HG03066 (cell line): ENCODE results near the gene ATG16L2.
"Not testable (repeated sequence)": the region's sequence is repeated elsewhere in the genome, so short reads cannot be mapped to it uniquely, and the experiment has no call there.

ENCODE experiments used
- ATAC-seq: cut with Tn5 transposase; IDR thresholded peaks from one replicate; pipeline ENCODE4 v1.9.1; 2021; ENCODE audit warnings: low read depth; ENCODE audit not compliant: unreplicated experiment

The ATG16L2 gene

DNA sequence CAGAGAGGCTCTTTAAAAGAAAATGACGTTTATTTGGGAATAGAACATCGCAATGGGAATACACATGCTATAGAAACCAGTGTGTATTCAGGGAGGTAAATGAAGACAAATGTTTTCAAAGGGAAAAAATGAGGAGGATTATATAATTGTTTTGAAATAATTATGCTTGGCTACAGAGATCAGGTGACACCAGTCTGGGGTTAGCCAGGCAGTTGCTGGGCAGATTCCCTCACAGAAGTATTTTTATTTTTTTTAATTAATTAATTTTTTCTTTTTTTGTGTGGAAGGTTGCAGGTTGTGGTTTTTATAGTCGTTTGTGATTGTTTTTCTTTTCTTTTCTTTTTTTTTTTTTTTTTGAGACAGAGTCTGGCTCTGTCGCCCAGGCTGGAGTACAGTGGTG, 14.8 kb upstream of the ATG16L2 start:
- no peak for ATAC-seq

DNA sequence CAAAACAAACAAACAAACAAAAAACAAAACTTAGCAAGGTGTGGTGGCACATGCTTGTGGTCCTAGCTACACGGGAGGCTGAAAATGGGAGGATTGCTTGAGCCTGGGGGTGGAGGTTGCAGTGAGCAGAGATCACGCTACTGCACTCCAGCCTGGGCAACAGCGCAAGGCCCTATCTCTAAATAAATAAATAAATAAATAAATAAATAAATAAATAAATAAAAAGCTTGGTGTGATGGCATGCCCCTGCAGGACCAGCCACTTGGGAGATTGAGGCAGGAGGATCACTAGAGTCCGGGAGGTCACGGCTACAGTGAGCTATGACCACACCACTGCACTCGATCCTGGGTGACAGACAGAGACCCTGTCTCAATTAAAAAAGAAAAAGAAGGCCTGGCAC, 11.4 kb upstream of the ATG16L2 start:
- no peak for ATAC-seq

DNA sequence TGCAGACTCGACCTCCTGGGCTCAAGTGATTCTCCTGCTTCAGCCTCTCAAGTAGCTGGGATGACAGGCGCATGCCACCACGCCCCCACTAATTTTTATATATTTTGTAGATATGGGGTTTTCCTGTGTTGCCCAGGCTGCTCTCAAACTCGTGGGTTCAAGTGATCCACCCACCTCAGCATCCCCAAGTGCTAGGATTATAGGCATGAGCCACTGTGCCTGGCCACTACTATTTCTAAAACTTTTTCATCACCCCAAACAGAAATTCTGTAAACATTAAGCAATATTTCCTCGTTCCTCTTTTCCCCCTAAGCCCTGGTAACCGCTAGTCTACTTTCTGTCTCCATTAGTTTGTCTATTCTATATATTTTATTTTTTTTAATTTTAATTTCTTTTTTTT, 9.0 kb upstream of the ATG16L2 start:
- no peak for ATAC-seq

DNA sequence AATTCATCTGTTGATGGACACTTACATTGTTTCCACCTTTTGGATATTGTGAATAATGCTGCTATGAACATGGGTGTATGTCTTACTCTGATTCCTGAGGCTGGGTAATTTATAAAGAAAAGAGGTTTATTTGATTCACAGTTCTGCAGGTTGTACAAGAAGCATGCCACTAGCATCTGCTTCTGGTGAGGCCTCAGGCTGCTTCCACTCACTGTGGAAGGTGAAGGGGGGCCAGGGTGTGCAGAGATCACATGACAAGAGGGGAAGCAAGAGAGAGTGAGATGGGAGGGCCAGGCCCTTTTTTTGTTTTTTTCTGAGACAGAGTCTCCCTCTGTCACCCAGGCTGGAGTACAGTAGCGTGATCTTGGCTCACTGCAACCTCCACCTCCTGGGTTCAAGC, 7.8 kb upstream of the ATG16L2 start:
- not testable (repeated sequence) for ATAC-seq

DNA sequence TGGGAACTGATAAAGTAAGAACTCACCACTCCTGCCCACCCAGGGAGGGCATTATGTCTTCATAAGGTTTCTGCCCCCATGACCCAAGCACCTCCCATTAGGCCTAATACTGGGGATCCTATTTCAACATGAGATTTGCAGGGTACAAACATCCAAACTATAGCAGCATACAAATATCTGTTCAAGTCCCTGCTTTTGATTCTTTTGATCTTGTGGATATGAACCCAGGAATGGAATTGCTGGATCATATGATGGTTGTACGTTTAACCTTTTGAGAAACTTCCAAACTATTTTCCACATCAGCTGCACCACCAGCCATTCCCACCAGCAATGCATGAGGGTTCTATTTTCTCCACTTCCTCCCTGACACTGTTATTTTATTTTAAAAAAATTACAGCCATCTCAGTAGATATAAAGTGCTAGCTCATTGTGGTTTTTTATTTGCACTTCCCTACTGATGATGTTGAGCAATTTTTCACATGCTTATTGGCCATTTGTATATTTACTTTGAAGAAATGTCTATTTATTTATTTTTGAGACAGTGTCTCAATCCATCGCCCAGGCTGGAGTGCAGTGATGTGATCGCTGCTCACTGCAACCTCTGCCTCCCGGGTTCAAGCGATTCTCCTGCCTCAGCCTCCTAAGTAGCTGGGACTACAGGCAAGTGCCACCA, 7.1 kb upstream of the ATG16L2 start:
- ATAC-seq, result no peak

DNA sequence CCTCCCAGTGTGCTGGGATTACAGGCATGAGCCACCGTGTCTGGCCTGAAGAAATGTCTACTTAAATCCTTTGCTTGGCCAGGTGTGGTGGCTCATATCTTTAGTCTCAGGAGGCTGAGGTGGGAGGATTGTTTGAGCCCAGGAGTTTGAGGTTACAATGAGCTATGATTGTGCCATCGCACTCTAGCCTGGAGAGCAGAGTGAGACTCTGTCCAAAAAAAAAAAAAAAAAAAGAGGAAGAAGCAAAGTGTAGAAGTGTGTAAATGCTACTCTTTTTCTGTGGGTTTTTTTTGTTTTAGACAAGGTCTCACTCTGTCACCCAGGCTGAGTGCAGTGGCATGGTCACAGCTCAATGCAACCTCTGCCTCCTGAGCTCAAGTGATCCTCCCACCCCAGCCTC, 6.4 kb upstream of the ATG16L2 start:
- ATAC-seq, result no peak

DNA sequence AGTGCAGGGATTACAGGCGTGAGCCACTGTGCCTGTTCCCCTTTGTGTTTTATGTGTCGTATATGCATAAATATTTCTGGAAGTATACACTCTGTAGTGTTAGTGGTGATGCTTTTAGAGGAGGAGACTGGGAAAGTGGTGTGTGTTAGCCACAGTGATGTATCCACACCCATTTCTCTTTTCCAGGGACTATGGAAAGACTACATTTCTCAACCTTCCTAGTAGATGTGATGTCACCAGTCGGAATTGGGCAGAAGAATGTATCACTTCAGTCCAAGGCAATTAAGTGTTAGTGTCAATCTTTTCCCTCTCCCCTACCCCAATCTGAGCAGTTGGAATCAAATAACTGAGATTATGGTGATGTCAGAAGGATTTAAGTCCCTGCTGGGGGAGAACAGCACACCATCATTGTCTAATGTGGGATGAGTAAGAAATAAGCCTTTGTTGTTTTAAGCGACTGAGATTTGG, 5.8 kb upstream of the ATG16L2 start:
- no peak for ATAC-seq

DNA sequence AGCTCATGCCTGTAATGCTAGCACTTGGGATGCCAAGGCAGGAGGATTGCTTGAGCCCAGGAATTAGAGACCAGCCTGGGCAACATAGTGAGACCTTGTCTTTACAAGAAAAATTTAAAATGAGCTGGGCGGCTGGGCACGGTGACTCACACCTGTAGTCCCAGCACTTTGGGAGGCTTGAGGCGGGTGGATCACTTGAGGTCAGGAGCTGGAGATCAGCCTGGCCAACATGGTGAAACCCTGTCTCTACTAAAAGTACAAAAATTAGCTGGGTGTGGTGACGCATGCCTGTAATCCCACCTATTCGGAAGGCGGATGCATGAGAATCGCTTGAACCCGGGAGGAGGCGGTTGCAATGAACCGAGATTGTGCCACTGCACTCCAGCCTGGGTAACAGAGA, 2.5 kb upstream of the ATG16L2 start:
- not testable (repeated sequence) for ATAC-seq

DNA sequence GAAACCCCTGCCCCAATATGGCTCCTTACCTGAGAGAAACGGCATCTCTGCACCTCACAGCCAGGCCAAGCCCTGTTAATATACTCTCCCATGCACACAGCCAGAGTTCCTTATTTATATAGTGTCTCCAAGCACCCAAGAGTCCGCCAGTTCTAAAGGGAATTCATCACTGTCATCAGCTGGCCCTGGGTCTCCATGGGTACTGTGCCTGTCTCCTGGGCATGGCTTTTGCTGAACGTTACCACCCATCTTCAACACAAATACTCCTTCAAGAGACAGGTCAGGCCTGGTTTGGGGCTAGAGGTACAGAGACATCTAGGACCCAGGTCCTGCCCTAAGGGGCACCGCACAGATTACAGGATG, 1.6 kb upstream of the ATG16L2 start:
- no peak for ATAC-seq

DNA sequence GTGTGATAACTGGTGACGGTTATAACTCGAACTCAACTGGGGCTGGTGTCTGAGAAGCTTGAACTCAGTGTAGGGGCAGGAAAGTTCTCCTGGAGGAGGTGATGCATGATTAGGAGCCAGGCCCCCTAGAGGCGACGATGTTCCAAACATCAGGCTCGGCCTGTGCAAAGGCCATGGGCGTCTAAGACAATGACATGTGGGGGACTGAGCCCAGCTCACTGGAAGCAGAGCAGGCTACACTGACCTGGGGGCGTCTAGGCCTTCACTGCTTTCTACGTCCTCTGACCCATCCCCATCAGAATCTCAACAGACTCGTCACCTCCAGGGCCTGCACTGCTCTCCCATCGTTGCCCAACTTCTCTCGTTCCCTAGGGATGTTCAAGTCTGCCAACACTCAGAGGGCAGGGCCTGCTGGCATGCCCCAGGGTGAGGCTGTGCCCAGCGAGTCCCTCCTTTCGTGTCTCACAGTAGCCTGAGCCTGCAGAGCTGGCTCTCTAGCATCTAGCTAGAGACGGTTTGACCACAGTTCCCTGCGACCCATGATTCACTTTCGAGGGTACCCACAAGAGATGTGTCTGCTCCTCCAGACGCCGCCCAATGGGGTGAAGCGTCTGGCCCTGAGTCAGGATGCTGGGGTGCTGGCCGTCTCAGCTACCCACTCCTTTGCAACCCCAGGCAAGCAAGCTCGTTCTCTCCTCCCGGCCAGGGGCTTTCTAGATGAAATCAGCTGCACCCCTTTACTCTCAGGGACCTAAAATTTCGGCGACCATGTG, 1.1 kb upstream of the ATG16L2 start:
- peak; percentile 31 for ATAC-seq

DNA sequence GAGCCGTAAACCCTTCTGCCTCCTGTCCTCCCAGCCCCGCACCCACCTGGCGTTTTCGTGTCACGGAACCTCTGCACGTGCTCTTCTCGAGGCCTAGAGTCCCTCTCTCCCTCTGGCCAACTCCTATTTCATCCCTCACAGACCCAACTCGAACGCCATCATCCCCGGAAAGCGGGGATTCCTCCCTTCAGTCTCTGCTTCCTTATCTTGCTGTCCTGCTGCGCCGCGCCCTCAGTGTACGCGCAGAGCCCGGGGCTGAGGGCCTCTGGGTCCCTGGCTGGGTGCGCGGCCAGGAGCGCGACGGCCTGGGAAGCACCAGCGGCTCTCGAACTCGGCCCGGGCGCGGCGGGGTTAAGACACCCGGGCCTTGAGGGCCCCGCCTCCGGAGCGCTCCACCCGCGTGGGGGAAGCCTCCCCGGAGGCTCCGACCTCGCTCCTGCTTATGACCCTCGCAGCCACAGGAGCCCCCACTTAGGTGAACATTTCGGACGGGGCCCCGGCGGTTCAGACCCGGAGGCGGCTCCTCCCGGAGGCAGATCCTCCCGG, 398 bp upstream of the ATG16L2 start:
- peak; percentile 45 for ATAC-seq

DNA sequence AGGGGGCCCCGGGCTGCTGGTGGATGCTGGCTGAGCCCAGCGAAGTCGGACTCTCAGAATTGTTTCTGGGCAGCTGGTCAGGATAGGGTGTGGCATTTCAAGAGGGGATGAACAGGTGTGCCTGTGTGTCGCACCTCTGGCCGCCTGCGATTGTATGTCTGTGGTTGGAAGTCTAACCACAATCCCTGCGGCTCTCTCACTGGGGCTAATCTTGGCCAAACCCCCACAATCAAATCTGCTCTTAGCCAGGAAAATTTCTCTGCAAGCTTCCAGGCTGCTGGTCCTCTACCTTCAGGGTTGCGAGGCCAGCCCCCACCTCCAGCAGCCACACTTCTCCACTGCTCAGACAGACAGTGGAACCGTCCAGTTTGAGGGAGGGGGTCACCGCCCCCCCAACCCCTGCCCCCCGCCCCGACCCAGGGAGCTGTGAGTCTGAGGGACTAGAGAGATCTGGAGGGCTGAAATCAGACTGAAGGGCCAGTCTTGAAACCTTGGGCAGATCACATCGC, 953 bp downstream of the ATG16L2 start:
- no peak for ATAC-seq

DNA sequence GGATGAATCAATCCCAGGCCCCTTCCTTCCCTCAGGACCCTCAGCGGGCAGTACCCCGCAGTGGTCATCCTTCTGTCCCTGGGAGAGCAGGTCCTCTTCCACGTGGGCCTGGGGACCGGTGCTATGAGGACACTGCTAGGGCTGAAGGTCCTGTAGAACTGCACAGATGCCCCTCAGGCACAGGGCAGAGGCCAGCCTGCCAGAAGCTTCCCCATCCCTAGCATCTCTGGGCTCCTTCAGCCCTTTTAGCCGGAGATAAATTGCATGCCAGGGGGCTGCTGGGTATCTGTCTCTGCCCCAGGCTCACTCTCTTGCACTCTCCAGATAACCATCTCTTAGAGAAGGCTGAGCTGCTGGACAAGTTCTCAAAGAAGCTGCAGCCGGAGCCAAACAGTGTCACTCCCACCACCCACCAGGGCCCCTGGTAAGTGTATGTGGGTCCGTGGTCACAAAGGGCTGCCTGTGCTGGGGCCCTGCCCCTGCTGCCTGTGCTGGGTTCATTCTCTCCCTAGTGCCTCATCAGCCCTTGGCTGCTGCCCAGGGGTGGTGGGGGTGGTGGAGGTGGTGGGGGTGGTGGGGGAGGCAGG, 2.3 kb downstream of the ATG16L2 start:
- no peak for ATAC-seq

DNA sequence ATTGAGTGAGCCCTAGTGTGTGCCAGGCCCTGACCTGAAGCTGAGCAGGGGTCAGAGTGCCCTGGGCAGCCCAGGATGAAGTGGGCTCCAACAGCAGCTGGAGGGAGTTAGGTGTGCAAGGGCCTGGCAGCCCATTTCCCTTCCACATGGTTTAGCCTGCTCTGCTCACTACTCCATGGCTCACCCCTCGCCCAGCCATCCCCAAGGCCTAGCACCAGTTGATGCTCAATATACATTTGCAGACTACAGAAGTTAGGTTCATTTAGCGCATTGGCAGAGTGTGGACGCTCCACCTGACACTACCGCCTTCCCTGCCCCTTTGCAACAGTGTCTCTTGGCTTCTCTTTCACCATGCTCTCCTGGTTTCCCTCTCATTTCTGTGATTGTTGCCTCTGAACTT, 3.8 kb downstream of the ATG16L2 start:
- no peak for ATAC-seq

DNA sequence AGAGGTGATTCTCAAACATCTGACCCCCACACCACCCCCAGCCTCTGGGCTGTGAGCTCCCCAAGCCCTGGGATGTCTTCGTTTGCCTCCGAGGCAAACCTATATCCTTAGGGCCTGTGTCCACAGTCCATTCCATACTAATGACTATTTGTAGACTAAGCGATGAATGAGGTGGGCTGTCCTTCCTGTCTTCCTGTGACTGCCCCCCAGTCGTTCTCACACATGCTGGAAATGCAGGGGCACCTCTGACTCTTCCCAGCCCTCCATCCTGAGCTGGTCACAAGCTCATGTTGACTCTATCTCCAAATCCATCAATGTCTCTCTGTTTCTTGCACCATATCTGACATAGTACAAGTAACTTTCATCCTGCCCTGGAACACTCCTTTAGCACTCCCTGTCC, 4.8 kb downstream of the ATG16L2 start:
- ATAC-seq, result no peak

DNA sequence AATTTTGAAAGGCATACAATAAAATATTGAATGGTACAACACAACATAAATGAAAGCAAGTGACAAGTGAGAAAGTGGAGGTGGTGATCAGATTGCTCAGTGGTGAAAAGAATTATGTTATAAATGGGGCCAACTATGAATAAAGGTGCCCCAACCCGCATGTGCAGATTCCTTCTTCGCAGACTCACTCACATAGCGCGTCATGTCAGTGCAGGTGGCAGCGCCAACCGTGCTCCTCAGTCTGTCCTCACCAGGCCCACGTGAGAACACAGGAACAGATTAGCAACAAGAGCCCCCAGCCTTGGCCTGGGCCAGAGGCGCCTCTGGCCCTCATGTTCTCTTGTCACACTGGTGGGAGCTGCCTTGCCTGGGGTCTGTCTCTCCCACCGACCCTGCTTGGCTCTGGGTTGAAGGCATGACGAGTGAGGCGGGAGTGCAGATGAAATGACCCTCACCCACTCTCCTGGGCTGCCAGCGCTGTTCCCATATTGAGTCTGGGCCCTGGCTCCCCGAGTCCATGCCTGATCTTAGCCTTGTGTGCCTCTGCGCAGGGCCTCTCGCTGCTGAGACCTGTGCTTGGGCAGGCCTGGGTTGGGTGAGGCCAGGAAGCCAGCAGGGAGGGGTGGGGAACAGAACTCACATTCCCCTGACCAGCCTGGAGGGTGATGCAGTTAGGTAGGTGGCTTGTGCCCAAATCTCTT, 6.4 kb downstream of the ATG16L2 start:
- ATAC-seq, result no peak

DNA sequence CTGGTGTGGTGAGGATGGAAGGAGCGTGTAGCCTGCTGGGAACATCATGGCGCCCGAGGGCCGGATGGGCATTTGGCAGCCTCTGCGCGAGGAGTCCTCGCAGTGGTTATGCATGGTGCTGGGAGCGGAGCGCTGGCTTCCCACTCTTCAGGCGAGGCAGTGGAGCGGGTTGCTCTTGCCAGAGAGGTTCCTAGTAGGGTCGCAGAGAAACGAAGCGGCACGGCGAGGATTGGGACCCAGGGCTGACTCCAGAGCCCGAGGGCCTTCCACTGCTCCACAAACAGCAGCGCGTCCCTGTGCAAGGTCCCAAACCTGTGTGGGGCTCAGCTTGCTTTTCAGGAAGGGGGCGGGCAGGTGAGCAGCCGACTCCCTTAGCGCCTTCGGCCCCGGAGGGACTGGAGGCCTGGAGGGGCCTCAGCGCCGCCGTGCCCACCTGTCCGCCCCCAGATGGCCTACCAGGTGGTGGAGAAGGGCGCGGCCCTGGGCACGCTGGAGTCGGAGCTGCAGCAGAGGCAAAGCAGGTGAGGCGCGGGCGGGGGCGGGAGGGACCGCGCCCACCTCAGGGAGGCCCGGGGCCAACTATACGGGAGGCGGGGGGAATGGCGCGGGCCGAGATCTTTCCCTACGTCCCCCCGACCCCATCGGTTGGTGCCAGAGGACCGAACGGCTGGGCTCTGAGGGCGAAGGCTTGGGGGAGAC, 7.2 kb downstream of the ATG16L2 start:
- ATAC-seq, result no peak

DNA sequence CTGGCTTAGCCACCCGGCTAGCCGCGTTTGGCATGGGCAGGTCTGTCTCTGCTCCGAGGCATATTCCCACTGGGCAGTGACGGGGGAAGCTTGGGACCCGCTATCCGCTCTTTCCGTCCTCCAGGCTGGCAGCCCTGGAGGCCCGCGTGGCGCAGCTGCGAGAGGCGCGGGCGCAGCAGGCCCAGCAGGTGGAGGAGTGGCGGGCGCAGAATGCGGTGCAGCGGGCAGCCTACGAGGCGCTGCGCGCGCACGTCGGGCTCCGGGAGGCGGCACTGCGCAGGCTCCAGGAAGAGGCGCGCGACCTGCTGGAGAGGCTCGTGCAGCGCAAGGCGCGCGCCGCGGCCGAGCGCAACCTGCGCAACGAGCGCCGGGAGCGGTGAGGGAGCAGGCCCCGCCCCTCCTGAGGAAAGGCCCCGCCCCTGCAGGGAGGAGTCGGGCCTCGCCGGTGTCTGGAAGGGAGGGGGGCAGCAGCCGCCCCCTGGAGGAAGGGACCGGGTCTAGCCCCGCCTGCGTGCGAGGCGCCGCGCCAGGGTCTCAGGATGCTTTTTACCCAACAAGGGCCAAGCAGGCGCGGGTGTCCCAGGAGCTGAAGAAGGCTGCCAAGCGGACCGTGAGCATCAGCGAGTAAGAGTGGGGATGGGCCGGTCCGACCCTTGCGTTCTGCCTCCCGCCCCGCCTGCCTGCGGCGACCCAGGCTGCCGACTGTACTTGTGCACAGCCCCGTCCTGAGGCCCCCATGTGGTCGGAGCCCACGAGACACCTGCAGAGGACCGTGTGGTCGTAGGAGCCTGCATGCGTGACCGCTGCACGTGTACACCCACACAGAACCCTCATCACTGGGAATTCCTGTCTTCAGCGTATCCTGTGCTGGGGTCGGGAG, 7.9 kb downstream of the ATG16L2 start:
- no peak for ATAC-seq

DNA sequence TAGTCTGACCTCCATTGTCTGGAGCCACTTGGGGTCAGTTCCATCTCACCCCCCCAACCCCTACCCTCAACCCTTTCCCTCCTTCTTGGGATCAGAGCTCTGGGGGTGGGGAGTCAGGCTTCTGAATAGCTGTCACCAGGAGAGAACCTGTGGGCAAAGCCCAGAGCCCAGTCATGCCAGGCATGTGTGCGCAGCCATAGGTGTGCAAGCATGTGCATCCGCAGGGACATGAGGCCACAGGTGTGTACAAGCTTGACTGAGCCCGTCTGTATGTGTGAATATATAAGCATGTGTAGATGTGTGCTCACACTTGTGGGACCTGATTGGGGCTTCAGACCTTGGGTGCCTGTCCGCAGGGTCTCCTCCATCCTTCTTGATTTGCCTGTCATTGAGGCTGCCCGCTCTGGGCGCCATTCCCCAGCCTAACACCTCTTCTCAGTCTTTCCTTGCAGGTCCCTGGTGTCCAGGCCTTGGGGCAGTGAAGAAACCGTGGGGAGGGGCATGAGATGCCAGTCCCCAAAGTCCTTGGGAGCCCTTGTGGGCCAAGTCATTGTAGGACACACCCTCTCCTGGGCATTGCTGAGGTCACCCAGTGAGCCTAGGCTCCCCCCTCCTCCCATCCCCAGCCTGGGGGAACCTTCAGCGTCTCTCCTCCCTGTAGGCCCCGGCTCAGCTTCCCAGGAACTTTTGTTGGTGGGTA, 9.0 kb downstream of the ATG16L2 start:
- no peak for ATAC-seq
